Fibroblast of villous mesenchyme (primary cell): ENCODE measurements around the gene MTUS2. TPM values are rescaled to one million over a fixed set of nuclear protein-coding genes. Genes with fewer than 3 reads are reported as not detected.

Experiments used
- DNase-seq: peaks from one replicate; pipeline ENCODE4 v3.0.0-alpha.2; 2010; ENCODE audit warnings: low read depth
- H3K4me3 ChIP-seq: 2 replicates; pipeline ENCODE4 v1.5.1; 2011; ENCODE audit warnings: low read depth, mild to moderate bottlenecking, low read length
- total RNA-seq: library from RNA; depleted of rRNA; stranded (reverse); fragments of >200 nt; gene quantifications from 2 replicates; pipeline ENCODE4 v1.2.3, GENCODE V29; 2012
- TF ChIP-seq, protein P1 (sequence below): IDR thresholded peaks from 2 replicates; pipeline ENCODE4 v1.5.1; 2012; ENCODE audit warnings: low read depth, mild to moderate bottlenecking, low read length; ENCODE audit not compliant: insufficient read depth

Gene MTUS2
- total RNA-seq, 1 donor = 1.3 TPM

GRCh38 chr13:29369060-29369743 lies 549.1 kb downstream of the MTUS2 start:
- TF ChIP-seq, protein P1, sequence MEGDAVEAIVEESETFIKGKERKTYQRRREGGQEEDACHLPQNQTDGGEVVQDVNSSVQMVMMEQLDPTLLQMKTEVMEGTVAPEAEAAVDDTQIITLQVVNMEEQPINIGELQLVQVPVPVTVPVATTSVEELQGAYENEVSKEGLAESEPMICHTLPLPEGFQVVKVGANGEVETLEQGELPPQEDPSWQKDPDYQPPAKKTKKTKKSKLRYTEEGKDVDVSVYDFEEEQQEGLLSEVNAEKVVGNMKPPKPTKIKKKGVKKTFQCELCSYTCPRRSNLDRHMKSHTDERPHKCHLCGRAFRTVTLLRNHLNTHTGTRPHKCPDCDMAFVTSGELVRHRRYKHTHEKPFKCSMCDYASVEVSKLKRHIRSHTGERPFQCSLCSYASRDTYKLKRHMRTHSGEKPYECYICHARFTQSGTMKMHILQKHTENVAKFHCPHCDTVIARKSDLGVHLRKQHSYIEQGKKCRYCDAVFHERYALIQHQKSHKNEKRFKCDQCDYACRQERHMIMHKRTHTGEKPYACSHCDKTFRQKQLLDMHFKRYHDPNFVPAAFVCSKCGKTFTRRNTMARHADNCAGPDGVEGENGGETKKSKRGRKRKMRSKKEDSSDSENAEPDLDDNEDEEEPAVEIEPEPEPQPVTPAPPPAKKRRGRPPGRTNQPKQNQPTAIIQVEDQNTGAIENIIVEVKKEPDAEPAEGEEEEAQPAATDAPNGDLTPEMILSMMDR = peak; percentile 67
- no peak overlapping the region for H3K4me3 ChIP-seq
- DNase-seq = peak; percentile 38

DNA sequence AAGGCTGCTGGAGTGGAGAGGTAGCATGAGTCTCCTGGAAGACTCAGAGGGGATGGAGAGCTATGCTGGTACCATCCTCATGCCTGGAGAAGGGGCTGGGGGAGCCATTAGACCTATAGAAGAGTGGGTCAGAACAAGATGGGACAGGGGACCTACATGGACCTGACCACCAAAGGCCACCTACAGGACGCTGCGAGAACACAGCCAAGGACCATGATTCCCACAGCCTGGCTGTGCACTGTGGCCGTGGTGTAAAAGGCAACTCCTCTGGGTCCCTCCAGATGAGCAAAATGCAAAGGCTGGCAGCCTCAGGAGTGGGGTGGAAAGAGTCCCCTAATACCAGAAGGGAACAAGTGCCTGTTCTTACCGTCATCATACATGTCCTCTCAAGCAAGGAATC lies 559.1 kb downstream of the MTUS2 start:
- TF ChIP-seq, protein P1 = no peak
- no peak for DNase-seq
- no peak overlapping the region for H3K4me3 ChIP-seq

DNA sequence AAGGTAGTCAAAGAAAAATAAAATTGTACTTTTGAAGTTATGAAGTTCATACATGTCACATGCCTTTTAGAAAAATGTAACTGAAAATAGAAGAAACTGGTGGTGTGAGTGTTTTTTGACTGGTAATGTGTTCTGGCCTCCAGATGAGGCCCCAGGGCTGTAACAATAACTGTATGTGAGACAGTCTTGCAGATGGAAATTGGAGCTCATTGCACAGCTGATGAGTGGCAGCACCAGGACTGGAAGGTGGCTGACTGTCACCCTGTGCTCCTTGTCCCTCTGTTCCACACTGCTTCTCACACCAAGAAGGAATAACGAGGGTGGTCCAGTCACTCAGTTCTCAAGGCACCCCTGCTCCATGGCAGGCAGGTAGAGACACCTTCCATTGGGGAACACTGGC lies 559.7 kb downstream of the MTUS2 start:
- TF ChIP-seq, protein P1 = no peak
- H3K4me3 ChIP-seq = no peak overlapping the region
- DNase-seq = no peak

DNA sequence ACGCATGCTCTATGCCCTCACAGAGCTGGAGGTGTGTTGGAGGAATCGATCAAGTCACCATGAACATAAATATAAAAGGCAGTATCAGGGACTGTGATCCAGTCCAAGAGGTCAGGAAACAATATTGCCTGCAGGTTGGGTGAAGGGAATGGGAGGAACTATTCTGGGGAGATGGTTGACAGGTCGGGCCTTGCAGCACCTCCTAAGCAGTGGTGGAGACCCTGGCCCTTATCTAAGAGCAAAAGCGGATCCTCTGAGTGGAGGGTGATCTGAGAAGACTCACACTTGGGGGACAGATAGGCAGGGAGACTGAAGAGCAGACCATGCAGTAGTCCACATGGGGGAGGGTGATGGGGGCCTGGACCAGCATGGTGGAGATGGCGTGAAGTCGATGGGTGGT lies 561.9 kb downstream of the MTUS2 start:
- H3K4me3 ChIP-seq = no peak overlapping the region
- DNase-seq = no peak
- TF ChIP-seq, protein P1 = no peak

GRCh38 chr13:29383476-29383875 lies 563.3 kb downstream of the MTUS2 start:
- H3K4me3 ChIP-seq = no peak overlapping the region
- TF ChIP-seq, protein P1 = no peak
- DNase-seq = no peak

DNA sequence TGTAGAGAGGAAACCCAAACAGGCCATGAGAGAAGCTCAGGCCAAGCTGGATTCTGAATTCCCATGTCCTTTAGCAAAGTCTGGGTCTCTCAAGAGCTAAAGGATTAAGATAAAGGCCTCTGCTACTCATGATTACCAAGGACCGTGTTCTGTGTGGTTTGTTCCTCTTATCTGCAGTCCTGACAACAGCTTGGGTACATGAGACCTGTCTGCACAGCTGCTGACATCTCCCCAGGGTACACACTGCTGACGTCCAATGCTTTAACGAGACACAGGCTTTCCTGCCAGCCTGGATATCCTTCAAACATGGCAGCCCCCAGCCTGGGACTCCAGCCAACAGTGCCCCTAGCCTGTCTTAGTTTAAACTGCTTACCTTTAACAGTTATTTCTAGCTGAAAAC lies 564.3 kb downstream of the MTUS2 start:
- no peak overlapping the region for H3K4me3 ChIP-seq
- TF ChIP-seq, protein P1 = no peak
- DNase-seq = no peak

- H3K4me3 ChIP-seq = no peak overlapping the region
- TF ChIP-seq, protein P1 = no peak
- no peak for DNase-seq
Observed at GRCh38 chr13:29384871-29385270, 564.7 kb downstream of the MTUS2 start.
